ENCODE results near the gene ZMYND8.

The ZMYND8 gene

GRCh38 chr20:47160992-47161391 lies 195.5 kb downstream of the ZMYND8 start:
- no peak for DNase-seq

- no peak for DNase-seq
Observed at GRCh38 chr20:47160240-47160639, 196.3 kb downstream of the ZMYND8 start.

Data from NCI-H2029 (cell line).